Skin epidermis (tissue), 12 donors: ENCODE measurements around the gene SIAH1.
"Not testable (repeated sequence)": the region's sequence is repeated elsewhere in the genome, so short reads cannot be mapped to it uniquely, and the experiment has no call there.

Experiments used
- H3K27ac ChIP-seq, 21 experiments: fragments of 200-600 bp; sonication (generic) in 11 of 21; one replicate each; pipeline ENCODE4 v1.5.0; 2020; ENCODE audit warnings: mild to moderate bottlenecking in 3 of 21, inconsistent platforms in 2 of 21, moderate library complexity in 2 of 21
- H3K4me3 ChIP-seq, 7 experiments: fragments of 200-600 bp; sonication (generic) in 2 of 7; one replicate each; pipeline ENCODE4 v1.5.0; 2020; ENCODE audit warnings: inconsistent platforms in 2 of 7, mild to moderate bottlenecking in 2 of 7, moderate library complexity in 1 of 7

Gene SIAH1

DNA sequence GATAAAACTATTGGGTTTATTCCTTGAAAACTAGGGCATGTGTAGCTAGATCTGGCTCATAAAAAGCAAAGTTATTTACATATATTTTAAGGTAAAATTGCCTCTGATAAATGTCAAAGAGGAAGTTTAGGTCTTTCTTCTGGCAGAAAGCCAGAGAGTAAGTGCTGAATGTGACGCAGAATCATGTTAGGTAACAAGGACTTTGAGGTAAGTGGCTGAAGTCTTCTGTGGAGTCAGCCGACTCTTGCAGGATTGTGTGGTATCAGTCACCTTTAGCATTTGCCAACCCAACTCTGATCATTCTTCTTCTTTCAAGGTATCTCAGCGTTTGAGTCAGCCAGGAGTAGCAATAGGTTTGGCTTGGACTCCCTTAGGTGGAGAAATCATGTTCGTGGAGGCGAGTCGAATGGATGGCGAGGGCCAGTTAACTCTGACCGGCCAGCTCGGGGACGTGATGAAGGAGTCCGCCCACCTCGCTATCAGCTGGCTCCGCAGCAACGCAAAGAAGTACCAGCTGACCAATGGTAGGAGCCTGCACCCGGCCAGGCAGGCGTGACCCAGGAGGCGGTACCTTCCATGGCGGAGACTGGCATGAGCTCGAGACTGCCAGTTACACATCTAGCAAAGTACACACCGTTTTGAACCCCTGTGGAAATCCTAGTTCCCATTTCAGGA is 37.9 kb downstream of the SIAH1 start:
- Histone ChIP-seq H3K4me3 (no peak overlapping the region), H3K27ac (no peak overlapping the region)

DNA sequence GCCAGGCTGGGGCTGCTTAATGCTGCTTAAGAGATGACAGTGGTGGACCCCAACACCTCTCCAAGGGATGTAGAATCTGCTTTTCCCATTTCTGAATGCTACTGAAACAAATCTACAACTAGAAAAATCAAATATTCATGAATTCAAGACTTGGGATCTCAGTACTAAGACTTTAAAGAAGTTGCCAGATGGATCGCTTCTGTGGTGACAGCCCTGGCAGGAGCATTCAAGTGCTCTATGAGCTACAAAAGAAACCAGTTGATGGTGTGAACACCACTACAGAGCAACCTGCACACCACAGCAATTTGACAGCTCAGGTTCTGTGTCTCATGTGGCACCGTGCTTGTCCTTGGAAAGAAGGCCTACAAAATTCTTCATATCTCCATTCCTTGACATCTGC is 42.6 kb downstream of the SIAH1 start:
- H3K4me3 ChIP-seq: no peak overlapping the region
- H3K27ac ChIP-seq: no peak overlapping the region

DNA sequence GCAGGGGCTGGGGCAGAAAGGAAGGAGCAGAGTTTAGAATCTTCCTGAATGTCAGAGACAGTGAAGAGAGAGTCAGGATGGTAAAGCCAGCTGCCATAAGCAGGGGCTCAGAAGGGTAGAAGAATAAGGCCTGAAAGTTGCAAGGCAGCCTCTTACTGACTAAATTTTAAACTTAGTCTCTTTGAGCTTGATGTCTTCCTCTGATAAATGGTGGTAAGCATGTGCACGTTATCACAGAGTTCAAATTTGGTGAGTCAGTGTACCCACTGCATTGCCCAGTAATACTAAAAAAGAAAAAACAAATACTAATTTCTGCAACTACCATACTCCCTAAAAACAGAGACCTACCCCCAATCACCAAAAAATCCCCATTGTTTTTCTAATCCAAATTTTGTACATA is 45.2 kb downstream of the SIAH1 start:
- no peak overlapping the region for H3K27ac ChIP-seq
- H3K4me3 ChIP-seq: no peak overlapping the region

DNA sequence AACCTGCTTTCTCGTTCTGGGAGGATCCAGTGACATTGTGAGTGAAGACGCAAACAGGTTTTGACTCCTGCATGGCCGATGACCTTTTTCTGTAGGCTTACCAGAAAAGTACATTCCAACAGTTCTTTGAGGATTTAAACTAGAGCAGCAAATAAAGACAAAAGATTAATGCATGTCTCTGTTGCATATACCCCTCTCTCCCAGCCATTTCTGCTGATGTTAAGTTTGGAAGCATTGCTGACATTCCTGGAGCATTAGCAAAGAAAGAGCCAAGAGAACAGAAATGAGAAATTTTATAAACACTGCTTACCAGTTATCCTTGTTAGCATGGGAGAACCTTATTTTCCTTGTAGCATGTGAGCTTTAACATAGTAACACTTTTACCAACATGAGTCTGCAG is 49.3 kb downstream of the SIAH1 start:
- no peak overlapping the region for H3K27ac ChIP-seq
- H3K4me3 ChIP-seq: no peak overlapping the region

DNA sequence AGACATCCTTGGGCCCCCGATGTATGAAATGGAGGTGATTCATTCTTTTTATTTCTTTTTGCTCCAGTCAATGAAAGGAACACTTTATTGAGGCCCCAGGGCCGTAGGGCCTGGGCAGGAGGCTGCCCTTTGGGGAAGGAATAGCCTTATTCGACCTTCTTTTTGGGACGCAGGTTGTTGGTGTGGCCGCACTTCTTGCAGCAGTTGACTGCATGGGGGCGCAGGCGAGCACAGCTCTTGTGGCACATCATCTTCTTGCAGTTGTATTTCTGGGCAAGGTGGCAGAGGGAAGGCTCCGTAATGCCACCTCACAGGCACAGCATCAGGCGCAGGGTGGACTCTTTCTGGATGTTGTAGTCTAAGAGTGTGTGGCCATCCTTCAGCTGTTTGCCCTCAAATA is 50.9 kb downstream of the SIAH1 start:
- no peak overlapping the region for H3K4me3 ChIP-seq

DNA sequence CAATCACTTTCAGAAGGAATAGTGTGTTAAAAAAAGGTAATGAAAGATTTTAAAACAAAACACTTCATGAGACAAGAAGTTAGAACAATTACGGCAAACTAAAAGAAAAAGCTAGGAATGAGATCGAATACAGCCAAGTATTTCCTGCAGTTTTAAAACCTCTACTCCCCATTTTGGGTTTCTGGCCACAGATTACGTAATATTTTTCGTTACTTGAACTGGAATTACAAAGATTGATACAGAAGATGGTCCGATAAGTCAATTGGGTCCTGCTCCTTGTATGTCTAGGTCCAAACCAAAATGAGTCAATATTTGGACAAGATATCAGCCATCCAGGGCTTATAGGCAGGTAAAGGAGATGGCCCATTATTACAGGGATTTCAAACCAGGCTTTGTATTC is 52.2 kb downstream of the SIAH1 start:
- Histone ChIP-seq H3K4me3 (no peak overlapping the region), H3K27ac (no peak overlapping the region)

More for the DNA sequence above, 50.9 kb downstream of the SIAH1 start:
- peak overlapping the region in 1 of 21 experiments; percentile 6 for H3K27ac ChIP-seq

DNA sequence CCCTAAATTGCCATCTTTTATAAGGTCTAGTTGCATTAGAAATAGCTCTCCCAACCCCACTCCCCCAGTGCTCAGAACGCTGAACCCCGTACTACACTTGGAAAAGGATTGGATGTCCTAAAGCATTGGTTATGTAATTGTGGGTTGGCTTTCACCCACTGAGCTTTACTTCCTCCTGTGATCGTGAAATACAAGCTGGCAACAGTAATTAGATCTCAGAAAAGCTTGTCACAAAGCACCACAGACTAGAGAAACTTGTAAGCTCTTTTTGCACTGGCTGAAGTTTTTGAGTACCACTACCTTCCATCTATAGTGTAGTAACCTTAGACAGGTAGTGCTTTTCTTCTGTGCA is 54.4 kb downstream of the SIAH1 start:
- no peak overlapping the region for H3K4me3 ChIP-seq
- peak overlapping the region in 5 of 21 experiments; percentile 2 to 59 (median 3) for H3K27ac ChIP-seq

DNA sequence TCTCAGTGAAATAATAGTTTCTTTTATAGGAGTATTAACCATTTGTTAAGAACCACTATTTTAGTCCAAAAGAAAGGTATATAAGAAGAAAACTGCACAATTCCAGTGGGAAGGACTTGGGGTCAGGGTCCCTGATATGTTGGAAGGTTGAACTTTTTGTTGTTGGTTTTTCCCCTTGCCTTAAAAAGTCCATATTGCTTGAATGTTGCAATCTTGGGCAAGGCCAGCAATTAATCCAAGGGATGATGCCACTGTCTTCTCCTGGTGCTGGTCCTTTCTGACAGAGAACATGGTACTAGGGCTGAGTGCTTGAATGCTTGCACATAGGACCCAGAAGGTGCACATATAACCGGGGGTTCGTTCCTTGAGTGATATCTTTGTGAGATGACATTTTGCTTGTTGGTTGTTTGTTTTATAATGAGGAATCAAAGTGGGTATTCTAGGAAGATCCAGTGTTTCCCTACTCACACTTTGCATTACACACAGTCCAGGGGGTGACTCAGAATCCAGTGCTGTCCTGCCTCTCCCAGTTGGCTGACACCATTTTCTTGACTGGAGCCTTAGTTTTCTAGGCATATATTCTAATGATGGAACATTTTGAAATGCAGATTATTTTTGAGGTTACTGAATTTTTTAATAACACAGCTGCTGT is 54.9 kb downstream of the SIAH1 start:
- Histone ChIP-seq H3K4me3 (no peak overlapping the region), H3K27ac (peak overlapping the region in 5 of 21 experiments; percentile 2 to 59 (median 3))

DNA sequence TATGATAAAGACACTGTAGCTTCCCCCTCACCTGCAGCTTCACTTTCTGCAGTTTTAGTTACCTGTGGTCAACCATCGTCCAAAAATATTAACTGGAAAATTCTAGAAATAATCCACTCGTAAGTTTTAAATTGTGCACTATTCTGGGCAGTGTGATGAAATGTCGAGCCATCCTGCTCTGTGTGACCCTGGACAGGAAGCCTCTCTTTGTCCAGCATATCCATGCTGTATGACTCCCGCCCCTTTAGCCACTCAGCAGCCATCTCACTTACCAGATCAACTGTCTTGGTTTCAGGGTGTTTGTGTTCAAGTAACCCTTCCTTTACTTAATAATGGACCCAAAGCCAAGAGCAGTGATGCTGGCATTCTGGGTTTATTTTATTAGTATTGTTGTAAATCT is 56.1 kb downstream of the SIAH1 start:
- Histone ChIP-seq H3K4me3 (no peak overlapping the region), H3K27ac (no peak overlapping the region)

DNA sequence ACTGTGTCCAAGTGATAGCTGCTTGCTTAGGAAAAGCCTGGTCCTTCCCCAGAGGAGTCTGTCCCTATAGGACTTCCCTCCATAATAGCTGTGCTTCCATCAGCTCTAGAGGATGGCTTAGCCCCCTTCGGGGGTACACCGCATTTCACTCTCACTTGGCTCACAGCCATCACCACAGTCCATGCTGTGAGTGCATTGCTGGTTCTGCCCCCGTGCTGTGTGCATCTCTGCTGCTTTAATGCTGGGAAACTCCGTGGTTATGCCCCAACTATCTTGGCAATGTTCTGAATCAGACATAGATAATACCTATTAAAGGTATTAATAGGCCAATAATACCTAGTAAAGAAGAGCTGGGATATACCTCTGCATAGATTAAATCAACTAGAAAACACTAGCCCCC is 58.3 kb downstream of the SIAH1 start:
- Histone ChIP-seq H3K4me3 (no peak overlapping the region), H3K27ac (peak overlapping the region in 1 of 21 experiments; percentile 2)

DNA sequence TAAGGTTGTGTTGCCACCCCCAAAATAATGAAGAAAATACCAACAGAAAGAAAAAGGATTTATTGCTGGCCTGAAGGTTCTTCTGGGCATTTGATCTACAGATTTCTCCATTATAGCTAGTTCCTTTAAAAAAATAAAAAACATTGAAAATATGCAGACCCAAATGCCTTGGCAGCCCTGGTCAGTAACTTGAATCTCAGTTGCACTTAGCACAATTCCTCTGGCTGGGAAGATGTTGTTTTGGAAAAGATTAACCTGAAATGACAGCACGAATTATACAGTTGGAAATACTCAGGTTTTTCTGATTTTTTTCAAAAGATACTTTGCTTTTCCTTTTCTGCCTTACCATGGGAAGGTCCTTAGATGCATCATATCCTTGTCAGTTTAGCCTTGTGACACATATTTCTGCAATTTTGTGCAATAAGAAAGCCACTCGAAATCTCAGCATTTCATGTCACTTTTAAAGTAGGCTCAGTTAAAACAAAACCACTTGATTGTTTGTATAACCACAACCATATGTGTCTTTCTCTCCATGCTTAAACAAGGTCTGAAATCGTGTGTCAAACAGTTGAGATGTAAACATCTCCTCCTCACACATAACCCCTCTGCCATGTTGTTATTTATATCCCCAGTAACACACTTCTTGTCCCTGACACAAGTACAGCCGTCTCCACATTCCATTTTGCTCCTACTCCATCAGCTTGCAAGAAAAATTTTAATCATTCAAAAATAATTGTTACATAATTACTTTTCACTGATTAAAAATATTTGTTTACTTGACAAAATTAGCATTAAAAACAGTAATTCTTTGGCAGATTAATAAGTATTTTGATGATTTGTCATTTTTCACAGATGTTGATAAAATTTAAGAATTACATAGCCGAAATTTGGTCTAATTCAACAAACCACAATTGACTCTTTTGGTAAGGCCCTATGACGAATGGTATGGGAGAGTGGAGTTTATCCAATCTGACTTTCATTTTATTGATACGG is 61.1 kb downstream of the SIAH1 start:
- no peak overlapping the region for H3K27ac ChIP-seq

DNA sequence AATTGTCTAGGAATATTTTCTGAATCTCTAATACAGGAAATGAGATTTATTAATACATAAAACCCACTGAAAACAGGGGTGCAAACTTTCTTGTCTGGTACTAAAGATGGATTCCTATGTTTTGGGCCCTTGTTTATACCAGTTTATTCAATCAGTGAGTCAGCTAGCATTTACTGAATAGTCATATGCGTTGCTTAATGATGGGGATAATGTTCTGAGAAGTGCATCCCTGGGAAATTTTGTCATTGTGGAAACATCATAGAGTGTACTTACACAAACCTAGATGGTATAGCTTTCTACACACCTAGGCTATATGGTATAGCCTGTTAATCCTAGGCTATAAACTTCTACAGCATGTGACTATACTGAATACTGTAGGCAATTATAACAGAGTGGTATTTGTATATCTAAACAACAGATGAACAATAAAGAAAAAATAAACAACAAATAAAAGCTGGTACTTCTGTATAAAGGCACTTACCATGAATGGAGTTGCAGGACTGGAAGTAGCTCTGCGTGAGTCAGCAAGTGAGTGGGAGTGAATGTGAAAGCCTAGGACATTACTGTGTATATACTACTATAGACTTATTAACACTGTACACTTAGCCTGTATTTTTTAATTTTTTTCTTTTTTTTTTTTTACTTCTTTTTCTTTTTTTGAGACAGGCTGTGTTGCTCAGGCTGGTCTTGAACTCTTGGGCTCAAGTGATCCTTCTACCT is 63.7 kb downstream of the SIAH1 start:
- no peak overlapping the region for H3K4me3 ChIP-seq
- H3K27ac ChIP-seq: peak overlapping the region in 3 of 21 experiments; percentile 7 to 26 (median 18)

More for the DNA sequence above, 61.1 kb downstream of the SIAH1 start:
- no peak overlapping the region for H3K4me3 ChIP-seq

DNA sequence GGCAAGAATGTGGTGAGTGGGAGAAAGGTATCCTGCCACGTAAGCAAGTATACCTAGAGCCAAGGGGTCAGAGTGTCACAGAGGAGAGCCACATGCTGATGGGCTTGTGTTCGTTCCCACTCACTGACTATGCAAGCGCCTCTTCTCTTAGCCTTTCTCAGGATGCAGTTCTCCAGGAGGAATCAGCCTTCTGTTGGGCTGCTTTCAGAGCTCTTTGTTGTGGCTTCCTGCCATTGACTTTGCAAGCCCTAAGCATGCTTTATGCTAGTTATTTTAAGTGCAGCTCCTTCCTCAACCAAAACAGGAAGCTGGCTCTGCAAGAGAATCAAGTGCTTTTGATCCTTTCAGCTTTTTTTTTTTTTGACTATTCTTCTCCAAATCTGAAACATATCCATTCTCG is 66.6 kb downstream of the SIAH1 start:
- peak overlapping the region in 12 of 21 experiments; percentile 26 to 81 (median 59) for H3K27ac ChIP-seq
- no peak overlapping the region for H3K4me3 ChIP-seq

DNA sequence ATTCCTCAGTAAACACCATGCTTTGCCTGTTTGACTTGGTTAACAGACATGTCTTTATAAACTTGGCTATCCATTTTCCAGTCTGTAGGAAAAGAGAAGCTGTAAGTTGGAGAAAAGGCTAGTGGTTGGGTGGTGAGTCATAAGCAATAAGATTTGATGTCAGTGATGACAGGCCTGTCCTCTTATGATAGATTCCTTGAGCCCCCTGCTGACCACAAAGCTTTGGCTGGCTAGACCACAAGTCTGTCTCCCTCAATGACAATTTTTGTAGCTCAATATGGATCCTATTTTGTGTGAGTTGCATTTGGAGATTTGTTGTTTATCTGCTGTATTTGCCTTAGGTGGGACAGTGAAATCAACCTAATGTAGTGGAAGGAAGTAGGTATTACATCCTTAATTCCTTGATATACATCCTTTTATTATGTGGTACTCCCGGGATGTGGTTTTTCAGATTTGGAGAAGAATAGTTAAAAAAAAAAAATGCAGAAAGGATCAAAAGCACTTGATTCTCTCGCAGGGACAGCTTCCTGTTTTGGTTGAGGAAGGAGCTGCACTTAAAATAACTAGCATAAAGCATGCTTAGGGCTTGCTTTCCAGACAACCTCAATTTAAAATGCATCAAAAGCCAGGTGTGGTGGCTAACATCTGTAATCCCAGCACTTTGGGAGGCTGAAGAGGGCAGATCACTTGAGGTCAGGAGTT is 67.4 kb downstream of the SIAH1 start:
- Histone ChIP-seq H3K27ac (peak overlapping the region in 11 of 21 experiments; percentile 42 to 81 (median 63)), H3K4me3 (no peak overlapping the region)

DNA sequence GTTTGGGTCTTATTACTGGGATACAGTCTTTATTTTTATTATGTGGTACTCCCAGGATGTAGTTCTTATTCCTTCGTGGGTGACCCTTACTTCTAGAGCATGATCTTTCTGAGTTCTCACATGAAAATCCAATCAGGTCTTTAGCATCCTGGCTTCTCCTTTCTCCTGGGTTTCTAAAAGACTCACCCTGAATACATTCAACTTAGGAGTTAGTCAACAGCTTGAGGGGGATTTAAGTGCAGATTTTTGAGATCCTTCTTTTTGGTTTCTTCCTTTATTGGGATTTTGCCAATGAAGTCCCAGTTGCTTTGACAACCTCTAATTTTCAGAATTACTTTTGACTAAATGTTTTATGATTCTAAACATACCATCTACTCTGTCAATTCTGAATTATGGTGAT is 68.2 kb downstream of the SIAH1 start:
- Histone ChIP-seq H3K4me3 (no peak overlapping the region), H3K27ac (peak overlapping the region in 3 of 21 experiments; percentile 74 to 81 (median 77))

DNA sequence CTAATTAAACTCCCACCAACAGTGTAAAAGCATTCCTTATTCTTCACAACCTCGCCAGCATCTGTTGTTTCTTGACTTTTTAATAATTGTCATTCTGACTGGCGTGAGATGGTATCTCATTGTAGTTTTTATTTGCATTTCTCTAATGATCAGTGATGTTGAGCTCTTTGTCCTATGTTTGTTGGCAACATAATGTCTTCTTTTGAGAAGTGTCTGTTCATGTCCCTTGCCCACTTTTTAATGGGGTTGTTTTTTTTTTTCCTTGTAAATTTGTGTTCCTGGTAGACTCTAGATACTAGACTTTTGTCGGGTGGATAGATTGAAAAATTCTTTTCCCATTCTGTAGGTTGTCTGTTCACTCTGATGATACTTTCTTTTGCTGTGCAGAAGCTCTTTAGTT is 71.3 kb downstream of the SIAH1 start:
- H3K4me3 ChIP-seq, H3K27ac ChIP-seq: not testable (repeated sequence)

DNA sequence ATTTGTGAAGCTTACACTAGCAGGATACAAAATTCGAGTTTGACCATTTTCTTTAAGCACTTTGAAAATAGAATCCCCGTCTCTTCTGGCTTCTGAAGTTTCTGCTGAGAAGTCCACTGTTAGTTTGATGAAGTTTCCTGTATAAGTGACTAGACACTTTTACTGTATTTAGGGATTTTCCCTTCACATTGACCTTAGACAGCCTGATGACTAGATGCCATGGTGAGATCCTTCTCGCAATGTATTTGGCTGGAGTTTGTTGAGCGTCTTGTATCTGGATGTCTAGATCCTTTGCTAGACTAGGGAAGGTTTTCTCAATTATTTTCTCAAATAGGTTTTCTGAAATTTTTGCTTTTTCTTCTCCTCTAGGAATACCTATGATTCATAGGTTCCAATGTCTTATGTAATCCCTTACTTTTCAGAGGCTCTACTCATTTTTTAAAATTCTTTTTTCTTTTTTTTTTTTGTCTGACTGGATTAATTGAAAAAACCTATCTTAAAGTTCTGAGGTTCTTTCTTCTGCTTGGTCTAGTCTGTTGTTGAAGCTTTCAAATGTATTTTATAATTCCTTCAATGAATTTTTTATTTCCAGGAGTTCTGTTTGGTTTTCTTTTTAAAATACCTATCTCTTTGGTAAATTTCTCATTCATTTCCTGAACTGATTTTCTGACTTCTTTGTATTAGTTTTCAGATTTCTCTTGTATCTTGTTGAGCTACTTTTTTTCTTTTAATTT is 74.1 kb downstream of the SIAH1 start:
- no peak overlapping the region for H3K27ac ChIP-seq
- H3K4me3 ChIP-seq: no peak overlapping the region
